H9 (cell line): Measurements from ENCODE around the gene NANOS2. TPM values are rescaled to one million over a fixed set of nuclear protein-coding genes. Genes with fewer than 3 reads are reported as not detected.

Source experiments
- DNase-seq: peaks from one replicate; pipeline ENCODE4 v3.0.0-alpha.2; 2017
- H2AFZ ChIP-seq: one replicate; pipeline ENCODE4 v1.6.1; 2013; ENCODE audit warnings: mild to moderate bottlenecking, low read length, control low read depth, moderate library complexity
- H2AK5ac ChIP-seq: 2 replicates; pipeline ENCODE4 v1.6.1; 2013; ENCODE audit warnings: low read length, control low read depth, mixed read lengths; ENCODE audit not compliant: insufficient read length
- H2BK120ac ChIP-seq: one replicate; pipeline ENCODE4 v1.6.1; 2013; ENCODE audit warnings: low read depth, mild to moderate bottlenecking, low read length, control low read depth, inconsistent platforms; ENCODE audit not compliant: poor library complexity, severe bottlenecking
- H2BK12ac ChIP-seq: 2 replicates; pipeline ENCODE4 v1.6.1; 2013; ENCODE audit warnings: low read length, control low read depth, mixed read lengths, low read depth; ENCODE audit not compliant: insufficient read length
- H2BK15ac ChIP-seq: 2 replicates; pipeline ENCODE4 v1.6.1; 2013; ENCODE audit warnings: low read depth, low read length, control low read depth
- H2BK20ac ChIP-seq: one replicate; pipeline ENCODE4 v1.6.1; 2013; ENCODE audit warnings: low read depth, mild to moderate bottlenecking, low read length, control low read depth, inconsistent platforms; ENCODE audit not compliant: poor library complexity, severe bottlenecking
- H2BK5ac ChIP-seq: 2 replicates; pipeline ENCODE4 v1.6.1; 2013; ENCODE audit warnings: low read length, control low read depth, mixed read lengths; ENCODE audit not compliant: insufficient read length
- H3K14ac ChIP-seq: 2 replicates; pipeline ENCODE4 v1.6.1; 2013; ENCODE audit warnings: low read length, control low read depth; ENCODE audit not compliant: insufficient read depth
- H3K18ac ChIP-seq: 2 replicates; pipeline ENCODE4 v1.6.1; 2013; ENCODE audit warnings: low read depth, mild to moderate bottlenecking, mixed read lengths, low read length, control low read depth; ENCODE audit not compliant: insufficient read length
- H3K23ac ChIP-seq: 2 replicates; pipeline ENCODE4 v1.6.1; 2013; ENCODE audit warnings: low read length, control low read depth, mixed read lengths, low read depth; ENCODE audit not compliant: insufficient read length
- H3K23me2 ChIP-seq: 2 replicates; pipeline ENCODE4 v1.6.1; 2013; ENCODE audit warnings: low read depth, mild to moderate bottlenecking, mixed read lengths, low read length, control low read depth; ENCODE audit not compliant: insufficient read length, poor library complexity, severe bottlenecking
- H3K27ac ChIP-seq: 2 replicates; pipeline ENCODE4 v1.5.1; 2013; ENCODE audit warnings: low read length, control low read depth, mixed read lengths, low read depth; ENCODE audit not compliant: insufficient read length
- H3K27me3 ChIP-seq: 2 replicates; pipeline ENCODE4 v1.6.1; 2013; ENCODE audit warnings: low read length, control low read depth, inconsistent platforms; ENCODE audit not compliant: insufficient read depth
- H3K4ac ChIP-seq: 2 replicates; pipeline ENCODE4 v1.6.1; 2013; ENCODE audit warnings: low read depth, mild to moderate bottlenecking, control low read depth, inconsistent platforms, low read length, moderate library complexity
- H3K4me1 ChIP-seq: 2 replicates; pipeline ENCODE4 v1.6.1; 2013; ENCODE audit warnings: low read length, control low read depth, inconsistent platforms; ENCODE audit not compliant: insufficient read depth
- H3K4me2 ChIP-seq: 2 replicates; pipeline ENCODE4 v1.6.1; 2013; ENCODE audit warnings: low read length, control low read depth, mixed read lengths; ENCODE audit not compliant: insufficient read length, insufficient read depth
- H3K56ac ChIP-seq: 2 replicates; pipeline ENCODE4 v1.6.1; 2013; ENCODE audit warnings: low read depth, mild to moderate bottlenecking, mixed read lengths, low read length, control low read depth; ENCODE audit not compliant: insufficient read length
- H3K79me1 ChIP-seq: 2 replicates; pipeline ENCODE4 v1.6.1; 2013; ENCODE audit warnings: low read depth, mild to moderate bottlenecking, moderate library complexity, low read length, control low read depth, inconsistent platforms; ENCODE audit not compliant: insufficient read depth, poor library complexity, severe bottlenecking
- H3K79me2 ChIP-seq: 2 replicates; pipeline ENCODE4 v1.6.1; 2013; ENCODE audit warnings: low read length, control low read depth, inconsistent platforms; ENCODE audit not compliant: insufficient read depth
- H3K9ac ChIP-seq: 2 replicates; pipeline ENCODE4 v1.6.1; 2013; ENCODE audit warnings: low read length, control low read depth, mixed read lengths; ENCODE audit not compliant: insufficient read length; ENCODE audit errors: extremely low read depth
- H3K9me3 ChIP-seq: one replicate; pipeline ENCODE4 v1.6.1; 2013; ENCODE audit warnings: low read depth, low read length, inconsistent platforms; ENCODE audit not compliant: control insufficient read depth
- H3T11ph ChIP-seq: one replicate; pipeline ENCODE4 v1.6.1; 2013; ENCODE audit warnings: mild to moderate bottlenecking, low read length, control low read depth, inconsistent platforms
- H4K20me1 ChIP-seq: one replicate; pipeline ENCODE4 v1.6.1; 2013; ENCODE audit not compliant: control insufficient read depth, insufficient read length, insufficient read depth
- H4K5ac ChIP-seq: 2 replicates; pipeline ENCODE4 v1.6.1; 2013; ENCODE audit warnings: low read depth, mild to moderate bottlenecking, mixed read lengths, low read length, control low read depth; ENCODE audit not compliant: insufficient read length
- H4K8ac ChIP-seq: replicated peaks from 2 replicates; pipeline ENCODE4 v1.6.1; 2013; ENCODE audit warnings: low read length, control low read depth, mixed read lengths, low read depth; ENCODE audit not compliant: insufficient read length
- H4K91ac ChIP-seq: 2 replicates; pipeline ENCODE4 v1.6.1; 2013; ENCODE audit warnings: low read depth, mild to moderate bottlenecking, moderate library complexity, mixed read lengths, low read length, control low read depth; ENCODE audit not compliant: insufficient read length
- H3K27ac Mint-ChIP-seq, 3 experiments: 2 replicates in 2 of 3; 3 replicates in 1 of 3; pipeline ENCODE4 v1.8.0; 2020 to 2021; ENCODE audit warnings: mixed read lengths in 3 of 3, mild to moderate bottlenecking in 1 of 3, moderate library complexity in 1 of 3
- H3K27me3 Mint-ChIP-seq: 2 replicates; pipeline ENCODE4 v1.8.0; 2021; ENCODE audit warnings: low read depth, mild to moderate bottlenecking, moderate library complexity, mixed read lengths
- H3K36me3 Mint-ChIP-seq, 3 experiments: 2 replicates in 2 of 3; 3 replicates in 1 of 3; pipeline ENCODE4 v1.8.0; 2020 to 2021; ENCODE audit warnings: low read depth in 3 of 3, mixed read lengths in 3 of 3; ENCODE audit not compliant: insufficient read depth in 1 of 3
- H3K4me1 Mint-ChIP-seq, 2 experiments: 2 replicates each; pipeline ENCODE4 v1.8.0; 2020; ENCODE audit warnings: mixed read lengths in 2 of 2
- H3K4me3 Mint-ChIP-seq, 2 experiments: 2 replicates in 1 of 2; 3 replicates in 1 of 2; pipeline ENCODE4 v1.8.0; 2020 to 2021; ENCODE audit warnings: mild to moderate bottlenecking in 2 of 2, mixed read lengths in 2 of 2, moderate library complexity in 1 of 2
- H3K9me3 Mint-ChIP-seq, 2 experiments: 2 replicates in 1 of 2; 3 replicates in 1 of 2; pipeline ENCODE4 v1.8.0; 2020; ENCODE audit warnings: mild to moderate bottlenecking in 2 of 2, mixed read lengths in 2 of 2, moderate library complexity in 1 of 2
- CTCF ChIP-seq: fragments of 200-600 bp; sonication (generic); conservative IDR thresholded peaks from 3 replicates; pipeline ENCODE4 v1.8.0; 2021; ENCODE audit warnings: antibody characterized with exemption, mild to moderate bottlenecking
- WGBS: extraction: QIAGEN DNeasy Blood & Tissue Kit; methylation state at CpG from one replicate; pipeline ENCODE4 v1.1.7; 2013; ENCODE audit warnings: missing lambda C conversion rate, low lambda C conversion rate, mixed read lengths; ENCODE audit not compliant: insufficient read length; ENCODE audit errors: extremely low coverage; 5-methylcytosine and 5-hydroxymethylcytosine counted together
- total RNA-seq: library from RNA; stranded (reverse); gene quantifications from 2 replicates; pipeline ENCODE4 v1.2.1, GENCODE V29; 2021

Gene NANOS2
- total RNA-seq, 1 experiment from 2014 or later, result not detected

DNA sequence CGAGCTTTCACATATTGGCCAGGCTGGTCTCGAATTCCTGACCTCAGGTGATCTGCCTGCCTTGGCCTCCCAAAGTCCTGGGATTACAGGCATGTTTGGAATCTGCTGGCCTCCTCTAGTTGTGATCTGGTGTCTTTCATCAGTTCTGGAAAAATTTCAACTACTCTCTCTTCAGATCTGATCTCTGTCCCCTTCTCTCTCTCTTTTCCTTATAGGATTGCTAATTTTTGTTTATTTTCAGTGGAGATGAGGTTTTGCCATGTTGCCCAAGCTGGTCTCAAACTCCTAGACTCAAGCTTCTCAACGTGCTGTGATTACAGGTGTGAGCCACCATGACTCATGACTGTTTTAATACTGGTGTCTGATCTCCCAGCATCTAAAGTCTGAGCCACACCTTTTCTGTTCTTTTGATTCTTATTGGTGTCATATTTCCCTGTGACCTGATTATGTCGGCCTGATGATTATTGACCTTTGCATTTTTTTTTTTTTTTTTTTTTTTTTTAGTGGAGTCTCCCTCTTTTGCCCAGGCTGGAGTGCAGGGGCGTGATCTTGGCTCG, 10.4 kb upstream of the NANOS2 start:
- Histone ChIP-seq H3K9ac (no peak overlapping the region), H3K18ac (no peak overlapping the region), H2AFZ (no peak overlapping the region), H3K79me2 (no peaks in the 10 kb centered on the region), H4K20me1 (no peaks in the 10 kb centered on the region), H3K9me3 (no peaks in the 10 kb centered on the region), H2BK120ac (no peak overlapping the region), H4K8ac (no peak overlapping the region), H2BK12ac (no peak overlapping the region), H2BK5ac (no peak overlapping the region), H2BK15ac (no peak overlapping the region), H3K79me1 (no peaks in the 10 kb centered on the region), H3K23ac (no peak overlapping the region), H3K4me2 (no peak overlapping the region), H2BK20ac (no peak overlapping the region), H3K27ac (no peak overlapping the region), H3K23me2 (peaks cover 4% of the 10 kb centered on the region), H3K4ac (no peak overlapping the region), H3K14ac (no peak overlapping the region), H4K5ac (no peak overlapping the region), H3K27me3 (no peaks in the 10 kb centered on the region; the same call in 1 of the 2 replicates), H4K91ac (no peak overlapping the region), H2AK5ac (no peak overlapping the region), H3K56ac (no peak overlapping the region), H3T11ph (no peak overlapping the region), H3K4me1 (0 out of 2 replicates have a peak, but pooled peaks cover 3% of the 10 kb centered on the region)
- DNase-seq, result no peak
- no CpG with 5 or more reads among the region's 6 CpGs for WGBS
- H3K4me1 Mint-ChIP-seq, result peaks cover 9 to 25% of the 10 kb centered on the region in 2 experiments
- no peaks in the 10 kb centered on the region; a peak in 1 of 5 replicates for H3K9me3 Mint-ChIP-seq
- no peak overlapping the region for H3K4me3 Mint-ChIP-seq
- no peaks in the 10 kb centered on the region for H3K36me3 Mint-ChIP-seq
- TF ChIP-seq CTCF, result no peak
- H3K27ac Mint-ChIP-seq, result no peak overlapping the region
- peaks cover 28% of the 10 kb centered on the region for H3K27me3 Mint-ChIP-seq
